Measurements from ENCODE around the gene WNT5A.
"Not testable (repeated sequence)": the region's sequence is repeated elsewhere in the genome, so short reads cannot be mapped to it uniquely, and the experiment has no call there.

WNT5A gene

GRCh38 chr3:55507808-55508207 lies 20.7 kb upstream of the WNT5A start:
- no peak for DNase-seq (ENCODE audit: low spot score)
- no peak for FAIRE-seq

DNA sequence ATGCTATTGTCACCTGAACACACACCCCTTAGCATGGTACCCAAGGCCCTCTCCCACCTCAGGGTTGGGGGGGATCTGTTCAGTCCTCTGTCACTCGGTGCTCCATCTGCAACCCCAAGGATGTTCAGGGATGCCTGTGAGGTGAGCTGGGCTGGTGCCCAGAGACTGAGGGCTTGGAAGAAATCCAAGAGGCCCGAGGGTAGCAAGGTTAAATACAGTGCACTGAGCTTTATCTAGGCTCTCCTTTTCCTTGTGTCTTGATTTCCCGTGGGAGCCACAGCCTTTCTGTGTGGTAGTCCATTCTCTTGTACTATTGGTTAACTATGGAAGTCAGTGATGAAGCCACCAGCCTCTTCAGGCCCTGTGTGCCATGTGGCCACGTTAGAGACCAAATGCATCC lies 18.7 kb upstream of the WNT5A start:
- no peak for DNase-seq (ENCODE audit: low spot score)
- no peak for FAIRE-seq

- not testable (repeated sequence) for FAIRE-seq; DNase-seq (ENCODE audit: low spot score)
Measured at GRCh38 chr3:55505102-55505501, 18.0 kb upstream of the WNT5A start.

DNA sequence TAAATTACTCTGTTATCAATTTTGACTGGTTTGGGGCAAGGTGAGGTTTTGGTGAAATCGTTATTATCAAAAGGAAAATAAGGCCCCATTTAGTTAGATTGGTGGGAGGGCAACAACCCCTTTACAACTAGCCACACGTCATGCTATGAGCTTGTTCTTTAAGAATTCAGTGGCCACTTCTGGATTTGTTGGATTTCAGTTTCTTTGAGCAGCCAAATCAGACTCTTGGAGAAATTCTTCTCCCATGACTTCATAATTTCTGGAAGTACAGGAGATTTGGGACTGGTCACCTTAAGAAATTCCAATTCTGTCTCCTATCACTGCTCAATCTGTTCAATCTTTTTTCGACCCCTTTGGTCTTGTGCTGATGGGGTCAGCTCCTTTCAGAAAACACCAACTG lies 14.8 kb upstream of the WNT5A start:
- DNase-seq (ENCODE audit: low spot score) (no peak), FAIRE-seq (no peak)

- no peak for DNase-seq (ENCODE audit: low spot score)
- FAIRE-seq, result no peak
Measured at GRCh38 chr3:55500555-55501330, 13.6 kb upstream of the WNT5A start.

GRCh38 chr3:55498520-55498919 lies 11.4 kb upstream of the WNT5A start:
- FAIRE-seq, result no peak
- DNase-seq (ENCODE audit: low spot score), result no peak

GRCh38 chr3:55497250-55497649 lies 10.1 kb upstream of the WNT5A start:
- FAIRE-seq (no peak), DNase-seq (ENCODE audit: low spot score) (no peak)

DNA sequence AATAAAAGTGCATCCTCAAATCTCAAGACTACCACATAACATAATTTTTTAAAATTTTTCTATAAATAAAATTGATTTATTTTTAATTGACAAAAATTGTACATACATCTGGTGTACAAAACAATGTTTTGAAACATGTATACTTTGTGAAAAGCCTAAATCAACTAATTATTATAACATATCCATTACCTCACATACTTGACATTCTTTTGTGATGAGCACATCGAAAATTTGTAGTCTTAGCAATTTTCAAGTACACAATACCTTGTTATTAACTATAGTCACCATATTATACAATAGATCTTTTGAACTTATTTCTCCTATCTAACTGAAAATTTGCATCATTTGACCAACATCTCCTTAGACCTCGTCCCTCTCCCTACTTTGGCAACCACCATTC lies 7.9 kb upstream of the WNT5A start:
- DNase-seq (ENCODE audit: low spot score), result no peak
- FAIRE-seq, result no peak

- FAIRE-seq (no peak), DNase-seq (ENCODE audit: low spot score) (no peak)
Measured at GRCh38 chr3:55492976-55493375, 5.9 kb upstream of the WNT5A start.

- peak; percentile 48 for FAIRE-seq
- DNase-seq (ENCODE audit: low spot score), result peak; percentile 51
Measured at GRCh38 chr3:55491296-55491816, 4.2 kb upstream of the WNT5A start.

DNA sequence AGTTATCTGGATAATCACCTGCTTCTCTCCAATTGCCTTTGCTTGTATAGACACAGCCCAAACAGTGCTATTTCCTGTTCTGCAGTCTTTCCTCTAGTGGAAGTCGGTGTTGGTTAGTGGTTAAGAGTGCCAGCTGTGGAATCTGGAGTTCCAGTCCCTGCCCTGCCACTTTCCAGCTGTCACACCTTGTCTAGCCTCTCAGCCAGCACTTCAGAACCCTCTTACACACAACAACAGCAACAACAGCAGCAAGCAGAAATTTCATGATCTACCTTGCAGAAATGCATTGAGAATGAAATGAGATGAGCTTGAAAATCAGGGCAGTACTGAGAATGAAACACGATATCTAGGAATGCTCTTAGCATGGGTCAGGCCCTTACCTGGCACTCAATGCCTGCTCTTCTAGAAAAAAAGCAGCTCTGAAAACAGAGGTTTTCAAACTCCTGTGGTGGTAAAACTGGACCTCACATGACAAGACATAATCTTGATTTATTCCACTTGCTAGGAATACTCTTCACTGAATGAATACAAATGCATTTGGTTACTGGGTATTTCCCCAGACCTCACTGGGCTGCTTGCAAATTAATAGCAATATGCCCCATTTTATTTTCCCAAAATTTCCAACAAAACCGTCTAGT lies 3.3 kb upstream of the WNT5A start:
- no peak for DNase-seq (ENCODE audit: low spot score)
- peak; percentile 20 for FAIRE-seq

- FAIRE-seq, result no peak
- DNase-seq (ENCODE audit: low spot score), result no peak
Measured at GRCh38 chr3:55489798-55490132, 2.7 kb upstream of the WNT5A start.

GRCh38 chr3:55488398-55489055 lies 1.4 kb upstream of the WNT5A start:
- peak; percentile 62 for DNase-seq (ENCODE audit: low spot score)
- FAIRE-seq, result no peak

DNA sequence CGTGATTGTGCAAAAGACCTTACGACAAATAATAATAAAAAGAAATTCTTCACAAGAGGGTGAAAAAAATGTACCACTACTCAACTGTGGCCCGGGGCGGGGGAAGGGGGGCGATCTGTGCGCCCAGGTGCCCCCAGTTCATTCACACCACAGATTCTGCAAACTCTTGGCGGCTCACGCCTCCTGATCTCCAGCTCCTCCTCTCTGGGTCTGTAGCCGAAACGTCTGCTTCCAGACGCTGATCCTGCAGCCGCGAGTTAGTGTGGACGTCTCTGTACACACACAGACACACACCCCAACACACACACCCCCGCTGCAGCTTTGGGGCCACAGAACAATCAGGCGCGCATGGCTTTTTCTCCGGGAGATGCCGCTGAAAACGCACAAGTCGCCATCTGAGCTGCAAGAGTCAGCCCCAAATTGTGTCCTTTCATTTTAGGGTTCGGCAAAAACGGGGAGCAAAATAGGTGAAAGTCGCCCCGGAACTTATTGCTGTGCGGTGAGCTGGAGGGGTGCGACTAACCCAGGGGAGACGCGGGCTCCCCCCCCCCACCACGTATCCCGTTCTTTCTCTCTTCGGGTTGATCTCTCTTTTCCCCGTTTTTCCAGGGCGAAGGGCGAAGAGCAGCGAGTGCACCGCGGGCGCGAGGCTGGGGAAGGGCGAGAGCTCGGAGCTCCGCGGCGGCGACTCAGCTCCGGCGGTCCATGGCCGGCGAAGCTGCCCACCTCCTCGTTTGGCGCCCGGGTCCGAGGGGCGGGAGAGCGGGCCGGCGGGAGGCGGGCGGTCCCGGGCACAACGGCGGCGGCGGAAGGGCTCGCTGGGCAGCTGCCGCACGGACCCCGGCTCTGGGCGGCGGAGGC lies 505 bp upstream of the WNT5A start:
- DNase-seq (ENCODE audit: low spot score), result no peak
- FAIRE-seq, result no peak

- no peak for FAIRE-seq
- DNase-seq (ENCODE audit: low spot score), result peak; percentile 39
Measured at GRCh38 chr3:55486101-55486856, 827 bp downstream of the WNT5A start.

GRCh38 chr3:55484801-55485791 lies 2.0 kb downstream of the WNT5A start:
- DNase-seq (ENCODE audit: low spot score), result peak; percentile 78

DNA sequence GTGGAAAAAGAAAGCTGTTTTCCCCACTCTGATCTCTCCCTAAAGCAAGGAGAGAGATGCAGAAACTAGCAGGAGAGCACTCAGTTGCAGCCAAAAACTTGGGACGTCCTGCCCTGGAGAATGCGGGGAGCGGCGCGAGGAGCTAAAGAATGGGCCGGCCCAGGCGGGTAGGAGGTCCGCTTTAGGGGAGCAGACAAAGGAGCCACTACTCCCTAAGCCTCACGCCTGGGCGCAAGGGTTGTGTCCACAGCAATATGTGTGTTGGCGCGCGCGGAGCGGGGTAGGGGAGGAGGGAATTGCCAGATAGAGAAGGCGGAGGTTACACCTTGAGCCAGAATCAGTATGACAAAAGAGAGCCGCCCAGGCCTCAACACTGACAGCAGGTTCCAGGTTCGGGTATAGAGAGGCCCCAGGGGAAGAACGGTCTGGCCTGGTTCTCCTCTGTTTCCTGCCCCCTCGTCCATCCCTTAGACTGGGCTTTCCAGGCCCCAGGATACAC lies 2.9 kb downstream of the WNT5A start:
- DNase-seq (ENCODE audit: low spot score) (no peak), FAIRE-seq (no peak)

More at GRCh38 chr3:55484801-55485791, 2.0 kb downstream of the WNT5A start:
- FAIRE-seq, result no peak

- no peak for FAIRE-seq
- DNase-seq (ENCODE audit: low spot score), result no peak
Measured at GRCh38 chr3:55483196-55484095, 3.7 kb downstream of the WNT5A start.

Measured in urothelium cell line (cell line).